HEK293T (cell line): Measurements from ENCODE around the gene PMIS2.

ENCODE experiments used
- BHLHE40 ChIP-seq: fragments of 450-650 bp; IDR thresholded peaks from 2 replicates; pipeline ENCODE4 v1.6.1; 2016; ENCODE audit warnings: mild to moderate bottlenecking, moderate library complexity, borderline replicate concordance
- PKNOX1 ChIP-seq: fragments of 450-650 bp; IDR thresholded peaks from 2 replicates; pipeline ENCODE4 v1.6.1; 2016
- SUZ12 ChIP-seq: fragments of 450-650 bp; IDR thresholded peaks from 2 replicates; pipeline ENCODE4 v1.6.1; 2016; ENCODE audit warnings: mild to moderate bottlenecking

DNA sequence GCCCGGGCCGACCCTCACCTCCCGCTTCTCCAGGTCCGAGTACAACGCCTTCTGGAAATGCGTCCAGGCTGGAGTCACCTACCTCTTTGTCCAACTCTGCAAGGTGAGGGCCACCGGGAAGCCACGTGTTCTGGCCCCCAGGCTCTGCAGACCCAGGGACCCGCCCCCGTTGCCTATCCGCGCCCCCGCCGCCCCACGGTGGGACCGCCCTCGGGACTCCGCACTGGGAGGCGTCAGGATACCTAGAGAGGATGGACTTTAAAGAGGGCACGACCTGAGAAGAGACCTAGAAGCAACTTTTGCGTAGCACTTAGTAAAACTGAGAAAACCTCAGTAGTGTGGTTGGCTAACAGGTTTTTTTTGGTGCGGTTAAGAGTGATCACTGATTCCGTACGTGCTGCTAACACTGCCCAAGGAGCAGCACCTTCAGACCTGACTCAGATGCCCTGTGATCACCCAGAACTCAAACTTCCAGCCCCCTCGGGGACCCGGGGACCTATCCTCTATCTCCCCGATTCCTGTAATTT, 40.1 kb upstream of the PMIS2 start:
- TF ChIP-seq SUZ12: no peak
- no peak for TF ChIP-seq BHLHE40
- TF ChIP-seq PKNOX1: no peak
